ENCODE data around the gene ANKRD33B. TPM values are rescaled to one million over a fixed set of nuclear protein-coding genes. Genes with fewer than 3 reads are reported as not detected.

Gene ANKRD33B
- total and polyA plus RNA-seq, 2 of the 13 experiments (the other 11 are each of a cell fraction or from before 2014, with no cell fraction given) = 0.02 TPM; not detected in 1

DNA sequence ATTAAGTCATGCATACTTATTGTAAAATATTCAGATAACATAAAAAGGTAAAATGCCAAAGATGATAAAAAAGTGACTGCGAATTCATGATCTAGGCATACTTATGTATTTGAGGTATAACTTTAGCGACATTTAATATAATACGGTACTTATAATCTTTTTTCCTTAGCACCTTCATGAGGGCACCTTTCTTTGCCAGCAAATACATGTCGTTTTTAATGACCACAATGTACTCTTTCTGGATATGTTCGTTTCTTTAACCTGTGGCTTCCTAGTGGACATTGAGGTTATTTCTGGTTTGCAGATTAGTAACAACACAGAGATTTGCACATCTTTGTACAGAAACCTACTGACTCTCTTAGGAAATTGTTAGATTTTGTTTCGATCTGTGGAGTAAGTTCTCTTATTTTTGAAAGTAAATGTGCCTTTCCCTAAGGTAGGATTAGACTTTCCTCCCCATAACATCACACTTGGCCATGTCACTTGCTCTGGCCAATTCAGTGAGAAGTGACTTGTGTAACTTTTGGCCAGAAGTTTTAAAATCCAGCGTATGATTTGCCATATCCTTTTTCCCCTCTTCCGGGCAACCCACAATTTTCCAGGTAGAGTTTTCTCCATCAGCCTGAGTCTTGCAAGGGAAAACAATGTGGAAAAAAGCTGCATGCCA lies 24.4 kb downstream of the ANKRD33B start:
- intact Hi-C loops (cut with micrococcal nuclease; ENCODE audit: unreplicated experiment) (no loop called here), in situ Hi-C loops (cut with HindIII; ENCODE audit: extremely low pct_ligation_motif_present, low pct_unique_long_range_greater_than_20kb) (no loop called here)
- Histone ChIP-seq H3K79me2 (ENCODE audit: insufficient read depth, low read length) (no peaks in the 10 kb centered on the region), H3K4me3 (replicated peaks in 1 of 3; ENCODE audit: insufficient read depth in 1 of 3, low read depth in 2 of 3, low read length in 3 of 3) (no peak overlapping the region), H4K20me1 (ENCODE audit: insufficient read depth, low read length) (no peaks in the 10 kb centered on the region), H2AFZ (ENCODE audit: low read length) (no peak overlapping the region), H3K4me1 (ENCODE audit: insufficient read depth, low read length) (no peaks in the 10 kb centered on the region), H3K4me2 (ENCODE audit: low read depth, low read length) (no peak overlapping the region), H3K9ac (ENCODE audit: insufficient read depth, low read depth, low read length) (no peak overlapping the region), H3K9me3 (ENCODE audit: low read length) (no peaks in the 10 kb centered on the region), H3K27ac (ENCODE audit: extremely low read length, insufficient read depth, low read length) (no peak overlapping the region), H3K27me3 (ENCODE audit: control insufficient read depth in 1 of 2, insufficient read depth in 2 of 2, low read length in 2 of 2) (no peaks in the 10 kb centered on the region), H3K36me3 (replicated peaks in 1 of 2; ENCODE audit: control insufficient read depth in 1 of 2, insufficient read depth in 2 of 2, low read length in 2 of 2) (no peaks in the 10 kb centered on the region)
- 51% methylated on average over 8 of the region's 8 CpGs for WGBS (ENCODE audit: low lambda C conversion rate)
- BruUV-seq (replicated peaks) = no TSS peak
- TF ChIP-seq MAFF (IDR thresholded peaks at IDR 0.05; ENCODE audit: low read depth, low read length) (no peak), ZMYM3 (CRISPR knock-in tag; IDR thresholded peaks at IDR 0.05) (no peak), MYNN (CRISPR knock-in tag; IDR thresholded peaks at IDR 0.05; ENCODE audit: low read depth) (no peak), KAT2B (IDR thresholded peaks at IDR 0.05; ENCODE audit: borderline replicate concordance, low read depth, low read length) (no peak), PTBP1 (IDR thresholded peaks at IDR 0.05; ENCODE audit: low read depth, low read length, poor library complexity, severe bottlenecking) (no peak), SNAI1 (CRISPR knock-in tag; IDR thresholded peaks at IDR 0.05; ENCODE audit: borderline replicate concordance) (no peak), ZSCAN12 (CRISPR knock-in tag; IDR thresholded peaks at IDR 0.05) (no peak), TBX3 (IDR thresholded peaks at IDR 0.05; ENCODE audit: borderline replicate concordance) (no peak), MYC (CRISPR knock-in tag; IDR thresholded peaks at IDR 0.05; ENCODE audit: borderline replicate concordance) (no peak), MBD4 (IDR thresholded peaks at IDR 0.05; ENCODE audit: borderline replicate concordance, low read length) (no peak), IKZF4 (CRISPR knock-in tag; IDR thresholded peaks at IDR 0.05; ENCODE audit: borderline replicate concordance, low read depth, not compliant biosample characterization) (no peak)
- TF ChIP-seq, protein P1, sequence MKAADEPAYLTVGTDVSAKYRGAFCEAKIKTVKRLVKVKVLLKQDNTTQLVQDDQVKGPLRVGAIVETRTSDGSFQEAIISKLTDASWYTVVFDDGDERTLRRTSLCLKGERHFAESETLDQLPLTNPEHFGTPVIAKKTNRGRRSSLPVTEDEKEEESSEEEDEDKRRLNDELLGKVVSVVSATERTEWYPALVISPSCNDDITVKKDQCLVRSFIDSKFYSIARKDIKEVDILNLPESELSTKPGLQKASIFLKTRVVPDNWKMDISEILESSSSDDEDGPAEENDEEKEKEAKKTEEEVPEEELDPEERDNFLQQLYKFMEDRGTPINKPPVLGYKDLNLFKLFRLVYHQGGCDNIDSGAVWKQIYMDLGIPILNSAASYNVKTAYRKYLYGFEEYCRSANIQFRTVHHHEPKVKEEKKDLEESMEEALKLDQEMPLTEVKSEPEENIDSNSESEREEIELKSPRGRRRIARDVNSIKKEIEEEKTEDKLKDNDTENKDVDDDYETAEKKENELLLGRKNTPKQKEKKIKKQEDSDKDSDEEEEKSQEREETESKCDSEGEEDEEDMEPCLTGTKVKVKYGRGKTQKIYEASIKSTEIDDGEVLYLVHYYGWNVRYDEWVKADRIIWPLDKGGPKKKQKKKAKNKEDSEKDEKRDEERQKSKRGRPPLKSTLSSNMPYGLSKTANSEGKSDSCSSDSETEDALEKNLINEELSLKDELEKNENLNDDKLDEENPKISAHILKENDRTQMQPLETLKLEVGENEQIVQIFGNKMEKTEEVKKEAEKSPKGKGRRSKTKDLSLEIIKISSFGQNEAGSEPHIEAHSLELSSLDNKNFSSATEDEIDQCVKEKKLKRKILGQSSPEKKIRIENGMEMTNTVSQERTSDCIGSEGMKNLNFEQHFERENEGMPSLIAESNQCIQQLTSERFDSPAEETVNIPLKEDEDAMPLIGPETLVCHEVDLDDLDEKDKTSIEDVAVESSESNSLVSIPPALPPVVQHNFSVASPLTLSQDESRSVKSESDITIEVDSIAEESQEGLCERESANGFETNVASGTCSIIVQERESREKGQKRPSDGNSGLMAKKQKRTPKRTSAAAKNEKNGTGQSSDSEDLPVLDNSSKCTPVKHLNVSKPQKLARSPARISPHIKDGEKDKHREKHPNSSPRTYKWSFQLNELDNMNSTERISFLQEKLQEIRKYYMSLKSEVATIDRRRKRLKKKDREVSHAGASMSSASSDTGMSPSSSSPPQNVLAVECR (CRISPR knock-in tag; IDR thresholded peaks at IDR 0.05; ENCODE audit: borderline replicate concordance) = no peak
- TF ChIP-seq, protein P2, sequence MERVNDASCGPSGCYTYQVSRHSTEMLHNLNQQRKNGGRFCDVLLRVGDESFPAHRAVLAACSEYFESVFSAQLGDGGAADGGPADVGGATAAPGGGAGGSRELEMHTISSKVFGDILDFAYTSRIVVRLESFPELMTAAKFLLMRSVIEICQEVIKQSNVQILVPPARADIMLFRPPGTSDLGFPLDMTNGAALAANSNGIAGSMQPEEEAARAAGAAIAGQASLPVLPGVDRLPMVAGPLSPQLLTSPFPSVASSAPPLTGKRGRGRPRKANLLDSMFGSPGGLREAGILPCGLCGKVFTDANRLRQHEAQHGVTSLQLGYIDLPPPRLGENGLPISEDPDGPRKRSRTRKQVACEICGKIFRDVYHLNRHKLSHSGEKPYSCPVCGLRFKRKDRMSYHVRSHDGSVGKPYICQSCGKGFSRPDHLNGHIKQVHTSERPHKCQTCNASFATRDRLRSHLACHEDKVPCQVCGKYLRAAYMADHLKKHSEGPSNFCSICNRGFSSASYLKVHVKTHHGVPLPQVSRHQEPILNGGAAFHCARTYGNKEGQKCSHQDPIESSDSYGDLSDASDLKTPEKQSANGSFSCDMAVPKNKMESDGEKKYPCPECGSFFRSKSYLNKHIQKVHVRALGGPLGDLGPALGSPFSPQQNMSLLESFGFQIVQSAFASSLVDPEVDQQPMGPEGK (CRISPR knock-in tag; IDR thresholded peaks at IDR 0.05) = no peak
- CTCF ChIA-PET (ENCODE audit: low intra/inter-chr PET ratio, low total read pairs) = no interaction called here
- POLR2A ChIA-PET = no interaction called here
- DNase-seq (ENCODE audit: low spot score) (no peak), FAIRE-seq (no peak), ATAC-seq (no peak)
